Measurements from ENCODE around the gene PDK4. TPM values are rescaled to one million over a fixed set of nuclear protein-coding genes. Genes with fewer than 3 reads are reported as not detected.

PDK4 gene
- total RNA-seq, 2 donors from 2014 or later: 11.1 to 27.6 TPM

DNA sequence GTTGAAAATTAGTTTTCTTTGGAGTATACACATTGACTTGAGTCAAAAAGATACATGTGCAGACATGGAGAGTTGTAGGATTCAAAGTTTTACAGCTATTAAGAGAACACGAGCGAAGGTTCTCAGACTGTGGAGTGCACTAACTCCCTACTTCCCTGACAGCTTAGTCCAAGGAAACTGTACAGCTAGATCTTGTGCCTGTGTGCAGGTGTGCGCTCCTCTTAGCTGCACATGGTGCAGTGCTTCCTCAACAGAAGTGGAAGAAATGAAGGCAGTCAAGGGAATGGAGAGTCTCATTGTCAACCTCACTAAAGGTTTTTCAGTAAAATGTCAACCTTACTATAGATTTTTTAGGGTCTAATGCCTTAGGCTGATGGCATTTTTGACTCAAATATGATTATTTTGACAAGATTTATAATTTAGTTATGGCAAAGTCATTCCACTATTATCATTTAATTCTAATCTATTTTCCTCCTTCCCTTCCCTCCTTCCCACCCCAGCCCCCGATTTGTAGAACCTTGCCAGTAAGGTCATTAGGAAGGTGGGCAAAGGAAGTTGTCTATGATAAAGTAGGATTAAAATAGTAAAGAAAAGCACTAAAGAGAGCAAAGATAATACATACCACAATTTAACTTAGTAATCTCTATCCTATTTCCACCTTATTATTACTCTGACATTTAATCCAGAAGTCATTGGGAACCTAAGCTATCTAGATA, 13.6 kb downstream of the PDK4 start:
- H3K27me3 ChIP-seq: no peaks in the 10 kb centered on the region
- H3K4me1 ChIP-seq: no peaks in the 10 kb centered on the region
- H3K36me3 ChIP-seq: no peaks in the 10 kb centered on the region
- TF ChIP-seq CTCF (IDR thresholded peaks at IDR 0.05): no peak
- no peaks in the 10 kb centered on the region for H3K9me3 ChIP-seq
- H3K4me3 ChIP-seq: no peak overlapping the region
- no peak overlapping the region for H3K27ac ChIP-seq
- no peak overlapping the region for H3K9ac ChIP-seq (ENCODE audit: low read depth in 2 of 2, low read length in 2 of 2)
- intact Hi-C loops (cut with DNase I): no loop called here
- DNase-seq: no peak

DNA sequence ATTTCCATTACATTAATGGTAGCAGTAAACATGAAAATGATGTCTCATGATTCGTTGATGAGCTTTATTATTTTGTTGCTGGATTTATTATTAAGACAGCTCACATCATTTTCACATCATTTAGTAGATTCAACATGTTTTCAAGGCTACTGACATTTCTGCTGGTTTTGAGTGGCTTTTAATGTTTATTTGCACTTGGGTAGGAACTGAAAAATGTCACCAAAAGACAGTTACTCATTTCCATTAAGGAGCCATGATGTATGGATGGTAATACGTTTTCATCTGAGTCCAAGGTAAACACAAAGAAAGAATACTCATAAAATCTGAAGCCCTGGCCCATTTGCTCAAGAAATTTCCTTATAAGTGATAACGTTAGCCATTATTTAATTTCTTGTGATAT, 14.8 kb downstream of the PDK4 start:
- Histone ChIP-seq H3K36me3 (no peaks in the 10 kb centered on the region), H3K4me1 (no peaks in the 10 kb centered on the region), H3K27me3 (no peaks in the 10 kb centered on the region), H3K9ac (ENCODE audit: low read depth in 2 of 2, low read length in 2 of 2) (no peak overlapping the region), H3K4me3 (no peak overlapping the region), H3K9me3 (no peaks in the 10 kb centered on the region), H3K27ac (no peak overlapping the region)
- DNase-seq: no peak
- intact Hi-C loops (cut with DNase I): no loop called here
- no peak for TF ChIP-seq CTCF (IDR thresholded peaks at IDR 0.05)

DNA sequence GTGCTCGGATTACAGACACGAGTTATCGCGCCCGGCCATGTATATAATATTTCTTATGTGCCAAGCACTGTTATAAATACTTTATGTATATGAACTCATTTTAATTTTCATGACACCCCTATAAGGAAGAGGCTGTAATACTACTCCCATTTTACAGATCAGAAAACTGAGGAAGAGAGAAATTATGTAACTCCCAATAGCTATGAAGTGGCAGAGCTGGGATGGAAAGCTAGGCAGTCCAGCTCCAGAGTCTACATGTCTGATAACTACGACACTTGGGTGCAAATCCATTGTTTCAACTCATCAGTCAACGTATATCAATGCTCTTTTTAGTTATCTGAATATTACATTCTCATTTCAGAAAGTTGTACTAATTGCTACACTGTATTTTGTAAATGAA, 17.0 kb downstream of the PDK4 start:
- no peaks in the 10 kb centered on the region for H3K4me1 ChIP-seq
- no peak for TF ChIP-seq CTCF (IDR thresholded peaks at IDR 0.05)
- H3K9me3 ChIP-seq: no peaks in the 10 kb centered on the region
- no peaks in the 10 kb centered on the region for H3K27me3 ChIP-seq
- intact Hi-C loops (cut with DNase I): no loop called here
- DNase-seq: no peak
- H3K36me3 ChIP-seq: no peaks in the 10 kb centered on the region
- no peak overlapping the region for H3K9ac ChIP-seq (ENCODE audit: low read depth in 2 of 2, low read length in 2 of 2)
- H3K4me3 ChIP-seq: no peak overlapping the region
- H3K27ac ChIP-seq: no peak overlapping the region

GRCh38 chr7:95578299-95578855, 17.9 kb downstream of the PDK4 start:
- H3K27ac ChIP-seq: no peak overlapping the region
- no peak for DNase-seq

GRCh38 chr7:95577137-95577536, 19.2 kb downstream of the PDK4 start:
- H3K4me1 ChIP-seq: no peaks in the 10 kb centered on the region
- DNase-seq: no peak
- no peak overlapping the region for H3K27ac ChIP-seq
- H3K27me3 ChIP-seq: no peaks in the 10 kb centered on the region
- no peaks in the 10 kb centered on the region for H3K36me3 ChIP-seq
- no peak for TF ChIP-seq CTCF (IDR thresholded peaks at IDR 0.05)
- H3K9me3 ChIP-seq: no peaks in the 10 kb centered on the region
- no peak overlapping the region for H3K9ac ChIP-seq (ENCODE audit: low read depth in 2 of 2, low read length in 2 of 2)
- H3K4me3 ChIP-seq: no peak overlapping the region
- intact Hi-C loops (cut with DNase I): no loop called here

More at GRCh38 chr7:95578299-95578855, 17.9 kb downstream of the PDK4 start:
- Histone ChIP-seq H3K27me3 (no peaks in the 10 kb centered on the region), H3K36me3 (no peaks in the 10 kb centered on the region), H3K4me1 (no peaks in the 10 kb centered on the region), H3K4me3 (no peak overlapping the region), H3K9ac (ENCODE audit: low read depth in 2 of 2, low read length in 2 of 2) (no peak overlapping the region), H3K9me3 (no peaks in the 10 kb centered on the region)
- intact Hi-C loops (cut with DNase I): no loop called here
- TF ChIP-seq CTCF (IDR thresholded peaks at IDR 0.05): no peak
